ENCODE data around the gene TIGD6. TPM values are rescaled to one million over a fixed set of nuclear protein-coding genes. Genes with fewer than 3 reads are reported as not detected.
"Not testable (repeated sequence)": the region's sequence is repeated elsewhere in the genome, so short reads cannot be mapped to it uniquely, and the experiment has no call there.

TIGD6 gene
- total RNA-seq, 1 donor from 2014 or later = 2.5 TPM

GRCh38 chr5:149957855-149958254 lies 42.6 kb downstream of the TIGD6 start:
- DNase-seq = no peak
- H3K27ac Mint-ChIP-seq = no peak overlapping the region
- no peak overlapping the region for H3K4me3 Mint-ChIP-seq
- H3K9me3 Mint-ChIP-seq = peaks cover 5% of the 10 kb centered on the region
- no peaks in the 10 kb centered on the region for H3K27me3 Mint-ChIP-seq
- intact Hi-C loops (cut with micrococcal nuclease) = no loop called here
- H3K4me1 Mint-ChIP-seq = peaks cover 28% of the 10 kb centered on the region
- peaks cover 6% of the 10 kb centered on the region for H3K36me3 Mint-ChIP-seq (ENCODE audit: low read depth)

- no peak for DNase-seq
- H3K4me3 Mint-ChIP-seq = no peak overlapping the region
- H3K4me1 Mint-ChIP-seq = peaks cover 16% of the 10 kb centered on the region
- H3K27me3 Mint-ChIP-seq = peaks cover 4% of the 10 kb centered on the region
- H3K9me3 Mint-ChIP-seq = peaks cover 5% of the 10 kb centered on the region
- no peak overlapping the region for H3K27ac Mint-ChIP-seq
- intact Hi-C loops (cut with micrococcal nuclease) = no loop called here
- peaks cover 2% of the 10 kb centered on the region for H3K36me3 Mint-ChIP-seq (ENCODE audit: low read depth)
Measured at GRCh38 chr5:149956685-149957084, 43.8 kb downstream of the TIGD6 start.

- intact Hi-C loops (cut with micrococcal nuclease) = no loop called here
- Mint-ChIP-seq H3K4me3 (no peak overlapping the region), H3K4me1 (peaks cover 6% of the 10 kb centered on the region), H3K27ac (no peak overlapping the region), H3K36me3 (ENCODE audit: low read depth) (no peaks in the 10 kb centered on the region), H3K9me3 (peaks cover 5% of the 10 kb centered on the region), H3K27me3 (peaks cover 12% of the 10 kb centered on the region)
- DNase-seq = no peak
Measured at GRCh38 chr5:149954798-149955197, 45.7 kb downstream of the TIGD6 start.

GRCh38 chr5:149953436-149954121 lies 46.9 kb downstream of the TIGD6 start:
- Mint-ChIP-seq H3K9me3 (no peaks in the 10 kb centered on the region), H3K4me1 (no peaks in the 10 kb centered on the region), H3K27ac (no peak overlapping the region), H3K4me3 (no peak overlapping the region), H3K27me3 (peaks cover 12% of the 10 kb centered on the region), H3K36me3 (ENCODE audit: low read depth) (no peaks in the 10 kb centered on the region)
- DNase-seq = no peak
- intact Hi-C loops (cut with micrococcal nuclease) = no loop called here

- no peak overlapping the region for H3K27ac Mint-ChIP-seq
- H3K4me1 Mint-ChIP-seq = no peaks in the 10 kb centered on the region
- intact Hi-C loops (cut with micrococcal nuclease) = no loop called here
- H3K9me3 Mint-ChIP-seq = no peaks in the 10 kb centered on the region
- H3K4me3 Mint-ChIP-seq = no peak overlapping the region
- no peak for DNase-seq
- H3K27me3 Mint-ChIP-seq = peaks cover 22% of the 10 kb centered on the region
- no peaks in the 10 kb centered on the region for H3K36me3 Mint-ChIP-seq (ENCODE audit: low read depth)
Measured at GRCh38 chr5:149951138-149951749, 49.2 kb downstream of the TIGD6 start.

- no peak for DNase-seq
- H3K4me3 Mint-ChIP-seq = no peak overlapping the region
- peaks cover 23% of the 10 kb centered on the region for H3K27me3 Mint-ChIP-seq
- no peaks in the 10 kb centered on the region for H3K36me3 Mint-ChIP-seq (ENCODE audit: low read depth)
- intact Hi-C loops (cut with micrococcal nuclease) = no loop called here
- no peak overlapping the region for H3K27ac Mint-ChIP-seq
- no peaks in the 10 kb centered on the region for H3K9me3 Mint-ChIP-seq
- H3K4me1 Mint-ChIP-seq = no peaks in the 10 kb centered on the region
Measured at GRCh38 chr5:149948993-149949392, 51.5 kb downstream of the TIGD6 start.

- no peak for DNase-seq
- Mint-ChIP-seq H3K27me3 (peaks cover 16% of the 10 kb centered on the region), H3K27ac (no peak overlapping the region), H3K4me1 (no peaks in the 10 kb centered on the region), H3K9me3 (no peaks in the 10 kb centered on the region), H3K36me3 (ENCODE audit: low read depth) (no peaks in the 10 kb centered on the region), H3K4me3 (no peak overlapping the region)
- intact Hi-C loops (cut with micrococcal nuclease) = no loop called here
Measured at GRCh38 chr5:149946118-149946517, 54.3 kb downstream of the TIGD6 start.

- H3K27me3 Mint-ChIP-seq = peaks cover 10% of the 10 kb centered on the region
- no peak within 1 kb of the TSS for H3K4me3 Mint-ChIP-seq
- intact Hi-C loops (cut with micrococcal nuclease) = no loop called here
- H3K36me3 Mint-ChIP-seq (ENCODE audit: low read depth) = no peaks in the 10 kb centered on the region
- no peak within 1 kb of the TSS for H3K27ac Mint-ChIP-seq
- no peaks in the 10 kb centered on the region for H3K9me3 Mint-ChIP-seq
- DNase-seq = no peak
- peaks cover 6% of the 10 kb centered on the region for H3K4me1 Mint-ChIP-seq
Measured at GRCh38 chr5:149944666-149945065, 55.8 kb downstream of the TIGD6 start, which contains the start of gene PDE6A. PDE6A (minus strand) TSS chr5:149944793; CDS start chr5:149944673, 120 bp downstream.

GRCh38 chr5:149943177-149943949 lies 57.1 kb downstream of the TIGD6 start:
- H3K27me3 Mint-ChIP-seq; H3K36me3 Mint-ChIP-seq (ENCODE audit: low read depth); DNase-seq; H3K9me3 Mint-ChIP-seq; H3K27ac Mint-ChIP-seq; intact Hi-C loops (cut with micrococcal nuclease); H3K4me3 Mint-ChIP-seq; H3K4me1 Mint-ChIP-seq: not testable (repeated sequence)

Other genes with a start within 250 kb of the TIGD6 start
- gene PDE6A, start 55.9 kb downstream of the TIGD6 start, total RNA-seq = not detected in 2 replicates
- 8.3 and 9.0 TPM in 2 replicates for gene SLC26A2, start 39.9 kb downstream of the TIGD6 start, total RNA-seq
- gene HMGXB3, start 85 bp upstream of the TIGD6 start, total RNA-seq = 43.1 and 47.8 TPM in 2 replicates
- 0.14 TPM in 1 of 2 replicates, not detected in the other for gene CSF1R, start 85.9 kb upstream of the TIGD6 start, total RNA-seq
- gene PDGFRB, start 155.2 kb upstream of the TIGD6 start, total RNA-seq = 0.62 and 1.5 TPM in 2 replicates
- not detected in 2 replicates for gene CDX1, start 166.1 kb upstream of the TIGD6 start, total RNA-seq
- not detected in 2 replicates for gene SLC6A7, start 189.4 kb upstream of the TIGD6 start, total RNA-seq